ENCODE results near the gene NELFE. TPM values are rescaled to one million over a fixed set of nuclear protein-coding genes. Genes with fewer than 3 reads are reported as not detected.

Gene NELFE
- total RNA-seq, 1 donor from 2014 or later = 71.8 TPM

GRCh38 chr6:31972709-31973350 is 14.1 kb upstream of the NELFE start:
- peak overlapping the region; percentile 100 for H3K27ac Mint-ChIP-seq
- H3K27me3 Mint-ChIP-seq = no peaks in the 10 kb centered on the region
- H3K4me3 Mint-ChIP-seq (ENCODE audit: low read depth) = peak overlapping the region; percentile 95
- no peaks in the 10 kb centered on the region for H3K9me3 Mint-ChIP-seq (ENCODE audit: low read depth)
- H3K36me3 Mint-ChIP-seq (ENCODE audit: insufficient read depth) = peaks cover 22% of the 10 kb centered on the region
- peaks cover 12% of the 10 kb centered on the region for H3K4me1 Mint-ChIP-seq (ENCODE audit: low read depth)
- DNase-seq (ENCODE audit: low spot score, unreplicated experiment) = no peak
- TF ChIP-seq, protein P1, sequence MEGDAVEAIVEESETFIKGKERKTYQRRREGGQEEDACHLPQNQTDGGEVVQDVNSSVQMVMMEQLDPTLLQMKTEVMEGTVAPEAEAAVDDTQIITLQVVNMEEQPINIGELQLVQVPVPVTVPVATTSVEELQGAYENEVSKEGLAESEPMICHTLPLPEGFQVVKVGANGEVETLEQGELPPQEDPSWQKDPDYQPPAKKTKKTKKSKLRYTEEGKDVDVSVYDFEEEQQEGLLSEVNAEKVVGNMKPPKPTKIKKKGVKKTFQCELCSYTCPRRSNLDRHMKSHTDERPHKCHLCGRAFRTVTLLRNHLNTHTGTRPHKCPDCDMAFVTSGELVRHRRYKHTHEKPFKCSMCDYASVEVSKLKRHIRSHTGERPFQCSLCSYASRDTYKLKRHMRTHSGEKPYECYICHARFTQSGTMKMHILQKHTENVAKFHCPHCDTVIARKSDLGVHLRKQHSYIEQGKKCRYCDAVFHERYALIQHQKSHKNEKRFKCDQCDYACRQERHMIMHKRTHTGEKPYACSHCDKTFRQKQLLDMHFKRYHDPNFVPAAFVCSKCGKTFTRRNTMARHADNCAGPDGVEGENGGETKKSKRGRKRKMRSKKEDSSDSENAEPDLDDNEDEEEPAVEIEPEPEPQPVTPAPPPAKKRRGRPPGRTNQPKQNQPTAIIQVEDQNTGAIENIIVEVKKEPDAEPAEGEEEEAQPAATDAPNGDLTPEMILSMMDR (IDR thresholded peaks at IDR 0.05; ENCODE audit: unreplicated experiment) = no peak

DNA sequence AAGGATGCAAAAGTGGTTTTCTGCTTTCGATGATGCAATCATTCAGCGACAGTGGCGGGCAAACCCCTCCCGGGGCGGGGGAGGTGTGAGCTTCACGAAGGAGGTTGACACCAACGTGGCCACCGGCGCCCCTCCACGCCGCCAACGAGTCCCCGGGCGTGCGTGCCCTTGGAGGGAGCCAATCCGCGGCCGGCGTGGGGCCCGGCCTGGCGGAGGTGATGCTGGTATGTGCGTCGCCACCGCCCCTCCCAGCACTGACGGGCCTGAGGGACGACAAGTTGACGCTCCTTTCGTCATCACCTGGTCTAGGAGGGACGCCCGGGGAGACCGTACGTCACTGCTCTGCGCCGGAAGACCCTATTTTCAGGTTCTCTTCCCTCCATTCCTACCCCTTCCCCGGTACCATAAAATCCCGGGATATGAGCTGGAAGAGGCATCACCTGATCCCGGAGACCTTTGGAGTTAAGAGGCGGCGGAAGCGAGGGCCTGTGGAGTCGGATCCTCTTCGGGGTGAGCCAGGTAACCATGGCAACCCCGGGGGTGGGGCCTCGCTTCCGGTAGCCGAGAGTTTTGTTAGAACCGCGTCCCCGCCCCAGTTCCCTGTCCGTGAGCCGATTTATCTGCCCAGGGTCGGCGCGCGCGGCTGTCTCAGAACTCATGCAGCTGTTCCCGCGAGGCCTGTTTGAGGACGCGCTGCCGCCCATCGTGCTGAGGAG is 13.4 kb upstream of the NELFE start, which contains the start of gene DXO:
Gene DXO (minus strand): TSS at position 146 of the 716 bp plus-strand sequence. CDS start 463 bp downstream, outside the sequence.
- H3K27ac Mint-ChIP-seq = peak within 1 kb of the TSS; percentile 100
- peak; percentile 85 for DNase-seq (ENCODE audit: low spot score, unreplicated experiment)
- H3K36me3 Mint-ChIP-seq (ENCODE audit: insufficient read depth) = peaks cover 24% of the 10 kb centered on the region
- TF ChIP-seq, protein P1 (IDR thresholded peaks at IDR 0.05; ENCODE audit: unreplicated experiment) = no peak
- no peaks in the 10 kb centered on the region for H3K9me3 Mint-ChIP-seq (ENCODE audit: low read depth)
- H3K4me3 Mint-ChIP-seq (ENCODE audit: low read depth) = peak within 1 kb of the TSS; percentile 95
- H3K4me1 Mint-ChIP-seq (ENCODE audit: low read depth) = peaks cover 12% of the 10 kb centered on the region
- no peaks in the 10 kb centered on the region for H3K27me3 Mint-ChIP-seq

- no peaks in the 10 kb centered on the region for H3K9me3 Mint-ChIP-seq (ENCODE audit: low read depth)
- H3K4me3 Mint-ChIP-seq (ENCODE audit: low read depth) = peak overlapping the region; percentile 95
- no peaks in the 10 kb centered on the region for H3K27me3 Mint-ChIP-seq
- H3K36me3 Mint-ChIP-seq (ENCODE audit: insufficient read depth) = peaks cover 21% of the 10 kb centered on the region
- no peak for DNase-seq (ENCODE audit: low spot score, unreplicated experiment)
- TF ChIP-seq, protein P1 (IDR thresholded peaks at IDR 0.05; ENCODE audit: unreplicated experiment) = no peak
- peak overlapping the region; percentile 100 for H3K27ac Mint-ChIP-seq
- H3K4me1 Mint-ChIP-seq (ENCODE audit: low read depth) = peaks cover 12% of the 10 kb centered on the region
Observed at GRCh38 chr6:31971279-31971992, 12.7 kb upstream of the NELFE start.

DNA sequence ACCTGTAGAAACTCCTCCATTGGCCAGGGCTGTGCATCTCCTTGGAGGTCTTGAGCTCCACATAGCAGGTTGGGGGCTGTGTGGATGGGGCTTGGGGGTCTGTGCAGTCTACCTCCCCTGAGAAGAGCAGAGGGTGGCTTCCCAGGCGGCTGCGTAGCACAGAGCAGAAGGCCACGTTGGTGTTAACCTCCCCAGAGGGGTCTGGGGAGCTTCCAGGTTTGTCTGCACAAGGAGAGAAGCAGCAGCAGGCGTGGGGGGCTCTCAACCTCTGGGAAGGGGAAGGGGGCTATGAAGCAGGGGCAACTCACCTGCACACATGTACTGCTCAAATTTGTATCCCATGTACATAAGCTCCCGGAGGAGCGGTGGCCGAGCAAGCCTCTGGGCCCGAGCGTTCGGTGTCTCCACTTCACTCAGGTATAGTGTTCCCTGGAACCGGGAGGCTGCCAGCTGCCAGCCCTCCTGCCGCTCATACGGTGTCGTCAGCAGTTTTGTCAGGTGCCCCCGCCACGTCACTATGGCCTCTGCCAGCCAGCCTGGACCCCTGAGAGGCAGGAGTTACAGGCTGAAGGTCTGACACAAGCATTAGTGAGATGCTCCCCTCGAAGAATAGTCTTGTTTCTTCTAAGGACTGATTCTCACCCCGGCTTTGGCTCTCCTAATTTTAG is 12.0 kb upstream of the NELFE start:
- no peaks in the 10 kb centered on the region for H3K9me3 Mint-ChIP-seq (ENCODE audit: low read depth)
- H3K36me3 Mint-ChIP-seq (ENCODE audit: insufficient read depth) = peaks cover 21% of the 10 kb centered on the region
- H3K27me3 Mint-ChIP-seq = no peaks in the 10 kb centered on the region
- TF ChIP-seq, protein P1 (IDR thresholded peaks at IDR 0.05; ENCODE audit: unreplicated experiment) = no peak
- no peak for DNase-seq (ENCODE audit: low spot score, unreplicated experiment)
- H3K4me1 Mint-ChIP-seq (ENCODE audit: low read depth) = peaks cover 12% of the 10 kb centered on the region
- peak overlapping the region; percentile 100 for H3K27ac Mint-ChIP-seq
- H3K4me3 Mint-ChIP-seq (ENCODE audit: low read depth) = peak overlapping the region; percentile 95
